ENCODE results near the gene HUS1.

Gene HUS1

GRCh38 chr7:47967123-47967522 lies 12.3 kb downstream of the HUS1 start:
- TF ChIP-seq SPI1 (IDR thresholded peaks at IDR 0.05; ENCODE audit: borderline replicate concordance, low read depth), result no peak
- TF ChIP-seq POLR2AphosphoS5 (IDR thresholded peaks at IDR 0.05; ENCODE audit: low read depth), result no peak
- no peak for TF ChIP-seq GABPA (IDR thresholded peaks at IDR 0.05; ENCODE audit: low read depth)
- TF ChIP-seq REST (IDR thresholded peaks at IDR 0.05; ENCODE audit: insufficient replicate concordance, low read depth), result no peak
- no peak for TF ChIP-seq CTCF (IDR thresholded peaks at IDR 0.05; ENCODE audit: insufficient read depth, low read length)
- no peak overlapping the region for H3K4me3 ChIP-seq (replicated peaks; ENCODE audit: insufficient read depth, low read length)
- no peaks in the 10 kb centered on the region for H3K27me3 ChIP-seq (ENCODE audit: insufficient read depth, poor library complexity, severe bottlenecking)
- DNase-seq (ENCODE audit: low read depth in 1 of 2, low spot score in 1 of 2), result no peak
- no peak overlapping the region for H3K27ac ChIP-seq (replicated peaks)

GRCh38 chr7:47965456-47965855 lies 14.0 kb downstream of the HUS1 start:
- TF ChIP-seq REST (IDR thresholded peaks at IDR 0.05; ENCODE audit: insufficient replicate concordance, low read depth), result no peak
- TF ChIP-seq CTCF (IDR thresholded peaks at IDR 0.05; ENCODE audit: insufficient read depth, low read length), result no peak
- TF ChIP-seq POLR2AphosphoS5 (IDR thresholded peaks at IDR 0.05; ENCODE audit: low read depth), result no peak
- TF ChIP-seq SPI1 (IDR thresholded peaks at IDR 0.05; ENCODE audit: borderline replicate concordance, low read depth), result no peak
- TF ChIP-seq GABPA (IDR thresholded peaks at IDR 0.05; ENCODE audit: low read depth), result no peak
- H3K27me3 ChIP-seq (ENCODE audit: insufficient read depth, poor library complexity, severe bottlenecking), result no peaks in the 10 kb centered on the region
- no peak overlapping the region for H3K4me3 ChIP-seq (replicated peaks; ENCODE audit: insufficient read depth, low read length)
- DNase-seq (ENCODE audit: low read depth in 1 of 2, low spot score in 1 of 2), result no peak
- H3K27ac ChIP-seq (replicated peaks), result no peak overlapping the region

- Histone ChIP-seq H3K27me3 (ENCODE audit: insufficient read depth, poor library complexity, severe bottlenecking) (no peaks in the 10 kb centered on the region), H3K4me3 (replicated peaks; ENCODE audit: insufficient read depth, low read length) (no peak overlapping the region), H3K27ac (replicated peaks) (no peak overlapping the region)
- no peak for DNase-seq (ENCODE audit: low read depth in 1 of 2, low spot score in 1 of 2)
- TF ChIP-seq REST (IDR thresholded peaks at IDR 0.05; ENCODE audit: insufficient replicate concordance, low read depth), result no peak
- no peak for TF ChIP-seq POLR2AphosphoS5 (IDR thresholded peaks at IDR 0.05; ENCODE audit: low read depth)
- no peak for TF ChIP-seq GABPA (IDR thresholded peaks at IDR 0.05; ENCODE audit: low read depth)
These were observed 17.2 kb downstream of the HUS1 start for GRCh38 chr7:47962262-47962661.

GRCh38 chr7:47957156-47957555 lies 22.3 kb downstream of the HUS1 start:
- H3K4me3 ChIP-seq (replicated peaks; ENCODE audit: insufficient read depth, low read length), result no peak overlapping the region
- H3K27me3 ChIP-seq (ENCODE audit: insufficient read depth, poor library complexity, severe bottlenecking), result no peaks in the 10 kb centered on the region
- H3K27ac ChIP-seq (replicated peaks), result no peak overlapping the region
- TF ChIP-seq POLR2AphosphoS5 (IDR thresholded peaks at IDR 0.05; ENCODE audit: low read depth) (no peak), GABPA (IDR thresholded peaks at IDR 0.05; ENCODE audit: low read depth) (no peak), SPI1 (IDR thresholded peaks at IDR 0.05; ENCODE audit: borderline replicate concordance, low read depth) (no peak), REST (IDR thresholded peaks at IDR 0.05; ENCODE audit: insufficient replicate concordance, low read depth) (no peak), CTCF (IDR thresholded peaks at IDR 0.05; ENCODE audit: insufficient read depth, low read length) (no peak)
- DNase-seq (ENCODE audit: low read depth in 1 of 2, low spot score in 1 of 2), result no peak

All from HL-60 (cell line).